Measurements from ENCODE around the gene BDKRB2.

DNA sequence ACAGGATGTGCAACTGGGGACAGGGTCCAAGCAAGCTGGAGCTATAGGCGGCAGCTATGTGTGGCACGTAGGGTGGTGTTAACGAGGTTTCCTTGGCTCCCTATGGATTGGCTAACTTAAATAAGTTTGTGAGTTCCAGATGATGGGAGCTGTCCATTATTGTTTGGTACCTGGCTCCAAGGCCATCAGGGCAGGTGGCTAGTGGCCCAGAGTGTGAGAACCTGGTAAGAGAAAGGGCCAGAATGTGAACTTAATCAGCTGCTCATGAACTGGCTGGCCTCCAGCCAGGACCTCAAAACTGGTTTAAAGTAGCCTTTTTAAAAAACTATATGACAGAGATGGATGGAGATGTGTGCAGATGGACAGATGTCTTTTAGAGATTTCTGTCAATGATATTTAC lies 1.5 kb upstream of the BDKRB2 start:
- TF ChIP-seq, protein P1, sequence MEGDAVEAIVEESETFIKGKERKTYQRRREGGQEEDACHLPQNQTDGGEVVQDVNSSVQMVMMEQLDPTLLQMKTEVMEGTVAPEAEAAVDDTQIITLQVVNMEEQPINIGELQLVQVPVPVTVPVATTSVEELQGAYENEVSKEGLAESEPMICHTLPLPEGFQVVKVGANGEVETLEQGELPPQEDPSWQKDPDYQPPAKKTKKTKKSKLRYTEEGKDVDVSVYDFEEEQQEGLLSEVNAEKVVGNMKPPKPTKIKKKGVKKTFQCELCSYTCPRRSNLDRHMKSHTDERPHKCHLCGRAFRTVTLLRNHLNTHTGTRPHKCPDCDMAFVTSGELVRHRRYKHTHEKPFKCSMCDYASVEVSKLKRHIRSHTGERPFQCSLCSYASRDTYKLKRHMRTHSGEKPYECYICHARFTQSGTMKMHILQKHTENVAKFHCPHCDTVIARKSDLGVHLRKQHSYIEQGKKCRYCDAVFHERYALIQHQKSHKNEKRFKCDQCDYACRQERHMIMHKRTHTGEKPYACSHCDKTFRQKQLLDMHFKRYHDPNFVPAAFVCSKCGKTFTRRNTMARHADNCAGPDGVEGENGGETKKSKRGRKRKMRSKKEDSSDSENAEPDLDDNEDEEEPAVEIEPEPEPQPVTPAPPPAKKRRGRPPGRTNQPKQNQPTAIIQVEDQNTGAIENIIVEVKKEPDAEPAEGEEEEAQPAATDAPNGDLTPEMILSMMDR (IDR thresholded peaks at IDR 0.05): no peak
- no peak for TF ChIP-seq POLR2AphosphoS5 (IDR thresholded peaks at IDR 0.05; ENCODE audit: insufficient read depth in 1 of 2, low read depth in 1 of 2)

Data from vagina (tissue), 2 donors.